ENCODE measurements around the gene MINDY4. TPM values are rescaled to one million over a fixed set of nuclear protein-coding genes. Genes with fewer than 3 reads are reported as not detected.

MINDY4 gene
- total RNA-seq, 1 donor from 2014 or later = 8.5 TPM

DNA sequence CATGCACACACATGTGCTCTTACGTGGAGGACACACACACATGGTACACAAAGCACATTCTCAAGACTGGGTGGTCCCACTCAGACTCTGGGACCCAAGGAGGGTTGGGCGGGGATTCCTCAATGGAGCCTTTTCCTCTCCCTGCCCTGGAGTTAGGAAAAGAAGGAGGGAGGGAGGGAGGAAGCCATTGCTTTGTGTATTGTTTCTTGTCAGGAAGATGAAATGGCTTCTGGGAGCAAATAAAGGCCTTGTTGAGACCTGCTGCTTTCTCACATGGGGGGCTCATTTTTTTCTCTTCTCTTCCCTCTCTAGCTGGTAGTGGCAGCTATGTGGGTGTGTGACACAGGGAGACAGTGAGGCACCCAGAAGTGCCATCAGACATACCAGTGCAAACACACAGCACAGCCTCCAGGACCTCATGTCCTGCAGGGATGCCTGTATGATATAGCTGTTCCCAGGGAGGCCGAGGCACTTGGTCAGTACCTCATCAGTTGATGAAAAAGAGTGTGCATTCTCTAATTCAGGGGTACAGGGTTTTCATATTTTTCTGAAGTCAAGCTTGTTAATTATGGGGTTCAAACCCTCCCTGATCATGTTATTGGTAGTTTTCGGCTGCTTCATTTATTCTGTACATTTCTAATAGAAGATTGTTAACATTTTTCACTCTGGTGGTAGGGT is 146.1 kb downstream of the MINDY4 start:
- no peak for DNase-seq

DNA sequence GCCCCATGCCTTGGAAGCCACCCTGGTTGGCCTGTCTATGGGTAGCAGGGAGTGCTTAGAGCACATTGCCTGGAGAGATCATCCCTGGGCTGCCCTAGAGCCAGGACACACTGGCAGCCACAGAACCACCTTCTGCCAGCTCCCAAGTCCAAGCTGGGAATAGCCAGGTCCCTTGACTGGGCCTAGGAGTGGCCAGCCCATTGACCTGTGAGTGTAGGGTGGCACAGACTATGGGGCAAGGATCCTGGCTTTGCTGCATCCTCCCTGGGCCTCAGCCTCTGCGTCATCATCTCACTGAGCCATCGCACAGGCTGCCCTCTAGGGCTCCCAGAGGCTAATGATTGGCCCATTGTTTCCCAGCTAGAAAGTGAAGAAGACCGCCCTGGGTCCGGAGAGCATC is 147.5 kb downstream of the MINDY4 start:
- no peak for DNase-seq

DNA sequence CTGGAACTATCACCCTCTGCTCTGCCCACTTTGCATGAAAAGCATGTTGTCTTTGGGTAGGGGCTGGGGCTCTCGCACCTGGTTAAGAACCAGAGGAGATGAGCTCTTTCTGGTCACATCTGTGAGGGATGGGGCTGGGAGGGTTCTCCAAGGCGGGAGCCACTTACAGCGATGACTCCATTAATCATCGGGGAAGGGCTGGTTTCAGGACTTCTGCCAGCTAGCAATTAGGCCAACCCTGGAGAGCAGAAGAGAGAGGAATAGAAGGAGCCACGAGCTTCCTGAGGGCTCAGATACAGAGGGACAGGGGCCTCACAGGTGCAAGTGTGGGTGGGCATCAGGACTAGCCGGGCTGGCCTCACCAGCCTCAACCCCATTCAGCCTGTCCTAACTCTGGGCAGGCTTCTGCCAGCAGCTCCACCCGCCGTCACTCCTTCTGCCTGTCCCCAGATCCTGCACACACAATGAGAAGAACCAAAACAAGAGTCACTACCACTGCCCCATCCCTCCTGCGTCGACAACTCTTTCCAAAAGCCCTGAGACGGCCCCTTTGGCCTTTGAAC is 148.9 kb downstream of the MINDY4 start:
- no peak for DNase-seq

DNA sequence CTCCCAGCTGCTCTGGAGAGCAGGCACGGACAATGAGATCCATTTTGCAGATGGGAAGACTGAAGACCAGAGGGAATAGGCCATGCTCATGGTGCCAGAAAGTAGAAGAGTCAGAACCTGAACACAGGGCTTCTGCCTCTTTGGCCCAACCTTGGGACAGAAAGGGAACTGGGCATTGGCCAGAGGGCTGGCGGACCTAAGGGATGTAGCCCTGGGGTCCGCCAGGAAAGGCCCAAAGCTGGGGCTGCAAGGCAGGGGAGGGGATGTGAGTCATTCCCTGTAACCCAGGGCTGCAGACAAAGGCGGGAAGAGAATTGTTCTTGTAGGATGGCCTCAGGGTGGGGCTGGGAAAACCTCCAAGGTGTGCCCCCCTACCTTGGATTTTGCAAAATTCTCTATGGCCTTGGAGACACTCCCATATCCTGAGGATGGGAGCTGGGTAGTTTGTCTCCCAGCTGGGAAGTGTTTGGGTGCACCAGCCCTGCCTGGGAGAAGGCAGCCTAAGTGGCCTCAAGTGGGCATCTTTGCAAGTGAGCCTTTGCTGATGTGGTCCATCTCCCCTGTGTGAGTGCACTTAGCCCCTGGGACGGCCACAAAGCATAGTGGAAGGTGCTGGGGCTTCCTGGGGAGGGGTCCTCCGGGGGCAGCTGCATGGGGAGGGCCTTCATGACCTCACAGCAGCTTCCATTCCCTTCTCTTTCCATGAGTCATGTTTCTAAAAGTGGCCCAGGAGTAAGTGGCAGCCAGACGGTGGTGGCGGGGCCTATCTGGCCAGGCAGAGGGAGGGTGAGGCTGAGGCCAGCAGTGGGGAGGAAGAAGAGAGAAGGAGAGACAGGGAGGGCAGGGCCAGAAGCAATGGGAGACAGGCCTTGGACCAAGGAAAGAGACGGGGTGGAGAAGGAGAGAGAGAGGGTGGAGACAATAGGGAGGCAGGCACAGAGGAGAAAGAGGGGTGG is 149.6 kb downstream of the MINDY4 start:
- DNase-seq = peak; percentile 67

DNA sequence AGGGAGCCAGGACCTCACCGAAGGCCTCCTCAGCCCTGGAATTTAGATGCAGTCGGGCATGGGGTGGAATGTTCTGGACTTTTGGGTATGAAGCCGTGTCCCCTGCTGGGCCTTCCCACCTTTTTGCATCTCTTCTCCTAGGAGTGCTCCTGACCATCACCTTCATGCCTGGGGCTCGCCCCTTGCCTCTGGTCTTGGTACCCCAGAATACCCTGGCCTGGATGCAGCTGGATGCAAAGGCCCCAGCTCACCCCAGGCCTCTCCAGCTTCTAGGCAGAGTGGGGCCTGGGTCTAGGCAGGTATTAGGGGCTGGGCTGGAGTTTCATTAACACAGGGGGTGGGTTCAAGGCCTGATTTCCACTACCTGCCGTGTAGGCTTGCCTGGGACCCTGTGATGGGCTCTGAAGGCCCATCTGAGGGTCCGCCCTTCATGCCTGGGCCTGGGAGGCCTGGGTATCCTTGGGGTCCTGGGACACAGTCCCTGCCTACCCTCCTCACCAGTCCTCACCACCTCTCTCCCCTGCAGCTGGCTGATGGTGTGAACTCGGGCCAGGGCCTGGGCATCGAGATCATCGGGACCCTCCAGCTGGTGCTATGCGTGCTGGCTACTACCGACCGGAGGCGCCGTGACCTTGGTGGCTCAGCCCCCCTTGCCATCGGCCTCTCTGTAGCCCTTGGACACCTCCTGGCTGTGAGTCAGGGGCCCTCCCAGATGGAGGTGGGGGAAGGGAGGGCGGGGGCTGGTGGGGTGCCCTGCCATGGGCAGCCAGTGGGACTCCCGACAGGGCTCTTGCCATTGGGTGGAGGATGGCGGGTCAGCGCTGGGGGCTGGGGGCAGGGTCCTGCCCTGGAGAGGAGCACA is 150.6 kb downstream of the MINDY4 start:
- DNase-seq = no peak

DNA sequence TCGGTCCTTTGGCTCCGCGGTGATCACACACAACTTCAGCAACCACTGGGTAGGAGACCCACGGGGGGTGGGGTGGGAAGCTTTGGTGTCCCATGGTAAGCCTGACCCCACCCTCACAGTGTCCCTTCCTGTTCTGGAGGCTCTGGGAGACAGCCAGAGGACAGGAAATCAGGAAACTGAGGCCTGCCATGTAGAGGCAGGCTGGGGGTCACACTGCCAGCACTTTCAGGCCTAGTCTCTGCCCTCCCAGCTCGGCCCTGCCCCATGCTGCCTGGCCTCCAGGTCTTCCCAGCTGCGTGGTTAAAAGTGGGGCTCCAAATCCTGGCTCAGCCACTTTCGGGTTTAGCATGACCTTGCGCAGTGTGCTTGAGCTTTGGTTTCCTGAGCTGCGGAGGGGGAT is 151.4 kb downstream of the MINDY4 start:
- DNase-seq = no peak

DNA sequence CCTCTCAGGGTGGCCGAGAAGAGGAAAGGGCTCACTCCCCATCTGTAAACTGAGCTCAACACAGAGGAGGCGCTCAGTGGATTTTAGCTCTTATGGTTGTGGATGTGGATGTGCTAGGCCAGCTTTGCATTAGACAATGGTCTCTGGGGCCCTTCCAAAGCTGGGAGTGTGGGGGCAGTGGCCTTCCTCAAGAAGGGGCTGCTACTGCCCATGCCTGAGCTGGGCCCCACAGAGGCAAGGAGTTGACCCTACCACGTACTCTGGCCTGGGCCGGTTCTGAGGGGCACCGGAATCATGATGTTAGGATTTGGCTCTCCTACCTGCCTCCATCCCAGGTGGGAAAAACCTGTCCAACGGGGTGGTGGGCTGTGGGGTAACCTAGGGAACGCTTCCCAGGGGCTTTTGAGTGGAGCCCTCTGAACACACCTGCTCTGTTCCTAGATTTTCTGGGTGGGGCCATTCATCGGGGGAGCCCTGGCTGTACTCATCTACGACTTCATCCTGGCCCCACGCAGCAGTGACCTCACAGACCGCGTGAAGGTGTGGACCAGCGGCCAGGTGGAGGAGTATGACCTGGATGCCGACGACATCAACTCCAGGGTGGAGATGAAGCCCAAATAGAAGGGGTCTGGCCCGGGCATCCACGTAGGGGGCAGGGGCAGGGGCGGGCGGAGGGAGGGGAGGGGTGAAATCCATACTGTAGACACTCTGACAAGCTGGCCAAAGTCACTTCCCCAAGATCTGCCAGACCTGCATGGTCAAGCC is 152.0 kb downstream of the MINDY4 start:
- no peak for DNase-seq

DNA sequence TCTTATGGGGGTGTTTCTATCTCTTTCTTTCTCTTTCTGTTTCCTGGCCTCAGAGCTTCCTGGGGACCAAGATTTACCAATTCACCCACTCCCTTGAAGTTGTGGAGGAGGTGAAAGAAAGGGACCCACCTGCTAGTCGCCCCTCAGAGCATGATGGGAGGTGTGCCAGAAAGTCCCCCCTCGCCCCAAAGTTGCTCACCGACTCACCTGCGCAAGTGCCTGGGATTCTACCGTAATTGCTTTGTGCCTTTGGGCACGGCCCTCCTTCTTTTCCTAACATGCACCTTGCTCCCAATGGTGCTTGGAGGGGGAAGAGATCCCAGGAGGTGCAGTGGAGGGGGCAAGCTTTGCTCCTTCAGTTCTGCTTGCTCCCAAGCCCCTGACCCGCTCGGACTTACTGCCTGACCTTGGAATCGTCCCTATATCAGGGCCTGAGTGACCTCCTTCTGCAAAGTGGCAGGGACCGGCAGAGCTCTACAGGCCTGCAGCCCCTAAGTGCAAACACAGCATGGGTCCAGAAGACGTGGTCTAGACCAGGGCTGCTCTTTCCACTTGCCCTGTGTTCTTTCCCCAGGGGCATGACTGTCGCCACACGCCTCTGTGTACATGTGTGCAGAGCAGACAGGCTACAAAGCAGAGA is 152.7 kb downstream of the MINDY4 start:
- no peak for DNase-seq

DNA sequence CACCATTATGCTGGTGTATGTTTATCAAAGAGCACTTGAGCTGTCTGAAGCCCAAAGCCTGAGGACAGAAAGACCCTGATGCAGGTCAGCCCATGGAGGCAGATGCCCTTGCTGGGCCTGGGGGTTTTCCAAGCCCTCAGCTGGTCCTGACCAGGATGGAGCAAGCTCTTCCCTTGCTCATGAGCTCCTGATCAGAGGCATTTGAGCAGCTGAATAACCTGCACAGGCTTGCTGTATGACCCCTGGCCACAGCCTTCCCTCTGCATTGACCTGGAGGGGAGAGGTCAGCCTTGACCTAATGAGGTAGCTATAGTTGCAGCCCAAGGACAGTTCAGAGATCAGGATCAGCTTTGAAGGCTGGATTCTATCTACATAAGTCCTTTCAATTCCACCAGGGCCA is 153.4 kb downstream of the MINDY4 start:
- no peak for DNase-seq

DNA sequence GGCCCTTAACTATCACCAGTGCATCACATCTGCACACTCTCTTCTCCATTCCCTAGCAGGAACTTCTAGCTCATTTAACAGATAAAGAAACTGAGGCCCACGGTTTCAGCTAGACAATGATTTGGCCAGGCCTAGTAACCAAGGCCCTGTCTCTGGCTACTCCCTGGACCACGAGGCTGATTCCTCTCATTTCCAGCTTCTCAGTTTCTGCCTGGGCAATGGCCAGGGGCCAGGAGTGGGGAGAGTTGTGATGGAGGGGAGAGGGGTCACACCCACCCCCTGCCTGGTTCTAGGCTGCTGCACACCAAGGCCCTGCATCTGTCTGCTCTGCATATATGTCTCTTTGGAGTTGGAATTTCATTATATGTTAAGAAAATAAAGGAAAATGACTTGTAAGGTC is 153.9 kb downstream of the MINDY4 start:
- DNase-seq = no peak

DNA sequence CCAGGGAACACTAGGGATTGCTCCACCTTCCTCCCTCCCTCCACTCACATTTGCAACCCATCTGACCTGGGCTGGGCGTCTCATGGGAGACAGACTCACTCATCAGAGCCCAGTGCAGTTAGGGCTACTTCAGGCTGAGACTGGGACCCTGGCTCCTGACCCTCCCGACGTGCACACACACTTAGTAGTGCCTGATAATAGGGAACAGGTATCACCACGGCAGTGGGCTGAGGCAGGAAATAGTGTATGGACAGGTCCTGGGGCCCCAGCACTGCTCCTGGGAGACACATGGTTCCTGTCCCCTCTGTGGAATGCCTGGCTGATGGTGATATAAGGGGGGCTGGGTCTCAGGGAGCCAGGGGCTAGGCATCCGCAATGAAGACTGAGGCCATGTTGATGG is 154.7 kb downstream of the MINDY4 start:
- no peak for DNase-seq

DNA sequence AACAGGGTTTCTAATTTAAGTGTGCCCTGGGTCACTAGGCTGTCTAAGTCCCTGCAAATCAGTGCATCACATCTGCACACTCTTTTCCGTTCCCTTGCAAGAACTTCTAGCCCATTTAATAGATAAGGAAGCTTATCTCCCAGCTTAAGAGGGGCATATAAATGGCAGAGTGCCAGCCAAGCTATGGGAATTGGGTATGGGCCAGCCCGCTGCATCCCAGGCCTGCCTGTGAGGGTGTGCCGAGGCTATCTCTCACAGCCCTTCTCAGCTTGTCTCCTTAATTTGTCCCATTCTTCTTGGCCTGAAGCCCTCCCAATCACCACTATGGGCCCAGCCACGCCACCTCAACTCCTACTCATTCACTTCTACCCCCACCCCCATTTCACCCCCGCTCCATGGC is 155.1 kb downstream of the MINDY4 start:
- DNase-seq = no peak

DNA sequence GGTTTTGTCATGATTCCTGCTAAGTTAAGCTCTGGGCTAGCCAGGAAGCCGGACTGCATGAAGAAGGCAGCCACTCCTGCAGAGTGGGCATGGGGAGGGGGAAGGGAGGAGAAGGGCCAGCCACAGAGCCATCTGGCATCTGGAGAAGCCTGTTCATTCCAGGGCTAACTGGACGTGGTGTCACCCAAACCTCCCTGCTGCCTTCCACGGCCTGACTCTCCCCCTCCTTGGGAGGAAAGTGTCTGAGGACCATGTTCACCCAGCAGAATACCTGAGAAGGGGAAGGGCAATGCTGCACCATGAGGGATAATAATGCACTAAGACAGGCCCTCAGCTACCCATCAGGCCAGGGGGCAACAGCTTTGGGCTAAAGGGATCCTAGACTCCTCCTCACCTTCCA is 155.8 kb downstream of the MINDY4 start:
- no peak for DNase-seq

DNA sequence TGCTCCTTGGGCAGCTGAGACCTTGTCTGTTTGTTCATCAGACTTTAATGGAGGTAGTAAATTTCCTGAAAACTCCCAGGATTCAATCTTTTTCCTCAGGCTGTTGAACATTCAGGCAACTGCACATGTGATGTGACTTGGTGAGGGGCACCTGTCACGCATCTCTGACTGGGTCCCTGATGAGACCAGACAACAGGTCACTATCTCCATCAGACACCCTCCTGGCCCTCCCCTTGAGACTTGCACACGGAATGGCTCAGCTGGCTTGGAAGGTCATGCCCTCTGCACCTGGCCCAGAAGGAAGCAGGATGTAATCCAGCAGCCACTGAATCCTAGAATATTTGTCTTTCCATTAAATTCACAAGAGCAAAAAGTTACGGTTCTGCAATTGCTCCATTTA is 156.3 kb downstream of the MINDY4 start:
- DNase-seq = no peak

DNA sequence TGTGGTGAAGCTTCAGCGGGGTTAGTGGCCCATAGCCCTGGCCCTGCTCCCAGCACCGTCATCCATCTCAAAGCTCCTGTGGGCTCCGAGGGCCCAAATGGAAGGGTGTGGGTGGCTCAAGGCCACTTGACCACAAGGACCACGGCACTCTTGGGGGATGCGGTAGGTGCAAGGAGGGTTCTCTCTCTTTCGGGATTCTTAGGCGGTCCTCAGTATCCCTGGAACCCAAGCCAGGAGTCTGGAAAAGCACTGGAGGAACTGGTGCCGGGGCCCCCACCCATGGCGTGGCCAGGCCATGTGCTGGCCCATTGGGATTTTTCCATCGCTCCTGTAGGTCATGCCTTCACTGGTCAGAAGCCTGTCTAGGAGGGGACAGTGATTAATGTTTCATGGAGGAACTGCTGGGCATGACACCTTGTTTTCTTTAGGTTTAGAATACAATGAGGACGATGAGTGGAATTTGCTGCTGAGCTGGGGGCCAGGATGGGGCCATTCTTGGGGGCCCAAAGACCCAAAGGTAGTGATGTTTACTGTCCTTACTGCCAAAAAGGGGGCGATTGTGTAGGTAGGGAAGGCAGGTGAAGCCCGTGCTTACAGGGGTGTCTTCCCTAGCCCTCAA is 157.1 kb downstream of the MINDY4 start:
- no peak for DNase-seq

DNA sequence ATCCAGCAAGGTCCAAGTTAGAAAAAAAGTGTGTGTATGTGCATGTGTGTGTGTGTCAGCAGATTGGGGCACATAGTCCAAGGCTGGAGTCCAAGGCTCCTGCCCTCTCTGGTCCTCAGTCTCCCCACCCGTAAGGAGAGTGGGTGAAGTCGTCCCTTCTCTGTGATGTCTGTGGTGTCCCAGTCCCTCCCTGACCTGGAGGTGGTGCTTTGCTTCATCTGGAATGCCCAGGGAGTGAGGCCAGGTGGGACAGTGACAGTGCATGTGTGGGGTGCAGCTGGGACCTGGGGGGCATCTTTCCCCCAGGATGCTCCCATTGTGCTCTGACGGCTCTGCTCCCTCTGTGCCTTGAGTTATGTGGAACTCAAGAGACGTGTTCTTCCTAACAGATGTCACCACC is 158.5 kb downstream of the MINDY4 start:
- DNase-seq = no peak

DNA sequence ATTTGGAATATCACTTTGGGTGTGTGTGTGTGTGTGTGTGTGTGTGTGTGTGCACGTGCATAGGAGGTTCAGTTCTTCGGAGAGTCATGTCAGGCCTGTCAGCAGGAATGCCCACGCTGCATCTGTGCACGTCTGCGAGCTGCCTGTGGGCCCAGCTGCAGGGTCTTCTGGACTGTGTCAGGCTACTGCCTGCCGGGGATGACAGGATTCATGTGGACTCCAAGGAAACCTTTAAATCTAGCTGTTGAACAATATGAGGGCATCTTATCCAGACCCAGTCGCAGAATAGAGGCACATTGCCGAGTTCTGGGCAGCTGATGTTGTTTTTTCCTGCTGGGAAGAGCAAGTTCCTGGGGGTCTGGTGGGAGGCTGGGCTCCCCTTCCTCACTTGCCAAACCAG is 159.4 kb downstream of the MINDY4 start:
- DNase-seq = peak; percentile 74

DNA sequence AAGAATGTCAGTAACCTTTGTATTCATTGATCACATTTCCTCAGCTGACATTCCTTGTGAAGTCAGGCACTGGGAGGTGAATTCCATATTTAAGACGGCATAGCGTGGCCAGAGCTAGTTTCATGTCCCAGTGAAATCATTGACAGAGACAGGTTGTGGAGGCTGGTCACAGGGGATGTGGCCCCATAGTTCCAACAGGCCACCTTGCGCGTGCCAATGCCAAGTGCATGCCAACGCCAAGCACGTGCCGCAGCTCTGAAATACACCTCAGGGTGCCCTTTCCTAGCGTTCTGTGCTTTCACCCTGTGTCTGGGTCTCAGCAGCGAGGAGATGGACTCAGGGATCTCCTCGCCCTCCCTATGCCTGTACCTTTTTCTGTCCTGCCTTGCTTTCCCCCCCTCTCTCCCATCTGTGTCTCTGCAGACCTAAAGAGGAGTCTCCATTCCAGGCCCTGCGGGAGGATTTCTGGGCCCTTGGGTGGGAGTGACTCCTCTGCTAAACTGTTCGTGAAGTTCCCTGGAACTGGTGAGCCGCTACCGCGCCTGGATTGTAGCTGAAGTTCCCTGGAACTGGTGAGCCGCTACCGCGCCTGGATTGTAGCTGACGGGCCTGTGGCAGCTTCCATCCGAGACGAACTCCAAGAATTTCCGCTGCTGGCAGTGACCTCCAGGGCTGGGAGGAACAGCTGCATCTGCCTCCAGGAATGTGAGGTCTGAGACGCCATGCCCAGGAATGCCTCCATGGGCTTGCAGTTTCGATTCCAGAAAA is 160.1 kb downstream of the MINDY4 start:
- DNase-seq = peak; percentile 76

DNA sequence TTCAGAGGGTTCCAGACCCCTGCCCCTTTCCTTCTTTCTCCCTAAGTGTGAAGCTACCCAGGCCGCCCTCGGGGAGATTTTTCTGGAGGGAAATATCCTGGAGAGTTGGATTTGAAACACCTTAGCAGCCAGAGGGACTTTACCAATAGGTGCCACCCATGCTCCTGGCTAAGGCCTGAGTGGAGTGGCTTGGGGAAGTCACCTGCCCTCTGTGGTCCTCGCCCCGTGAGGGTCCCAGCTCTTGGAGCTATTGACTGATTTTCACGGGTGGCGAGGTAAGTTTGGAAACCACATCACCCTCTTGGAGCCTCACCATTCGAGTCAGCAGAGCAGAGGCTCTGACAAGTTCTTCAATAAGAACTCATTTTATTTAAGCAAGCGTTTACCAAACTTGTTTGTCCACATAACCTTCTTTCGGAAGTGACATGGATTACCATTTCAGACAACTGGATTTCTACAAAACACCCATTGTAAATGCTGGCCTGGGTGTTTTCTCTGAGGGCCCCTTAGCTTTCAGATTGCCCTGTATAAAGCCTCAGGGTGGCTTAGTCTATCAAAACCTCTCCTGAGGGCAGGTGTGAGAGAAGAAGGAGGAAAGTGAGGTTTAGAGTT is 160.8 kb downstream of the MINDY4 start:
- DNase-seq = no peak
